Left kidney (tissue), 2 donors: Measurements from ENCODE around the gene BMPR1B. TPM values are rescaled to one million over a fixed set of nuclear protein-coding genes. Genes with fewer than 3 reads are reported as not detected.
"Not testable (repeated sequence)": the region's sequence is repeated elsewhere in the genome, so short reads cannot be mapped to it uniquely, and the experiment has no call there.

Experiments used
- DNase-seq: peaks from one replicate; pipeline ENCODE4 v3.0.0-alpha.2; 2013
- polyA plus RNA-seq: library from polyadenylated mRNA; unstranded; fragments of 120-200 nt; gene quantifications from one replicate; pipeline ENCODE4 v1.2.1, GENCODE V29; 2013; ENCODE audit not compliant: insufficient read length

Gene BMPR1B
- polyA plus RNA-seq, 1 donor, result 22.7 TPM

DNA sequence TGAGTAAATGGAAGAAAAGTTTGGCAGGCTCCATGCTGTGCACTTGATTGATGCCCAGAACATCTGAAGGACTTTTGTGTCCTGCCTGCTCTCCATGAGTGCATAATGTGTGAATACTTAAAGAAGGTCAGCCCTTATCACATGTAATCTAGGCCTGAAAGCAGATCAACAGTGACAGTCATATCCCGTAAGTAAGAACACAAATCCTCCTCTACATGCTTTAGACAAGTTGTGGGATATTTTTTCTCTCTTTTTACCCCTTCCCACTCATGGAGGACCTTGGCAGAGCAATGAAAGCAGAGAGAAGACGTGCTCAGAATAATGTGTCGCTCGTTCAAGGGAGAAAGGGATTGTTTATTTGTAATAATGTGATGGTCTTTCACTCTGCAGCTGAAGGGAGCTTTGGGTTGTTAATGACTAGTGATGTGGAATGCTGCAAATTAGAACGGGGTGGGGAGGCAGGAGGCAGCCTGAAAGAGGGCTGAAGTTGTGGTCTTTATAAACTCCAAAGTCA, 286.6 kb downstream of the BMPR1B start:
- no peak for DNase-seq

DNA sequence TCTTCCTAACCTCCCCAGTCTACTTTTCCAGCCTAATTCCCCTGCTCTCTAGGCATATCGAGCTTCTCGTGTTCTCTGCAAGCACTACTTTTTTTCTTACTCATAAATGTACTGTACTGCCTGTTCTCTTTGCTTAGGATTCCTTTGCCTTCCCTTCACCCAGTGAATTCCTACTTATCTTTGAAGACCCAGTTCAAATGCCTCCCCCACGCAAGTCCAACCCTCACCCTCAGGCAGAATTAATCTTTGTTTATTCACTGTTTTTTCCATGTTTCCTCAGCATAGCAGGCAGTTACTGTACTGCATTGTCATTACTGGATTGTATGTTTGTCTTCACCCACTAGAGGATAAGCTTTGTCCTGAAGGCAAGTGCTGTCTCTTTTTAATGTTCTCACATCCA, 287.7 kb downstream of the BMPR1B start:
- no peak for DNase-seq

DNA sequence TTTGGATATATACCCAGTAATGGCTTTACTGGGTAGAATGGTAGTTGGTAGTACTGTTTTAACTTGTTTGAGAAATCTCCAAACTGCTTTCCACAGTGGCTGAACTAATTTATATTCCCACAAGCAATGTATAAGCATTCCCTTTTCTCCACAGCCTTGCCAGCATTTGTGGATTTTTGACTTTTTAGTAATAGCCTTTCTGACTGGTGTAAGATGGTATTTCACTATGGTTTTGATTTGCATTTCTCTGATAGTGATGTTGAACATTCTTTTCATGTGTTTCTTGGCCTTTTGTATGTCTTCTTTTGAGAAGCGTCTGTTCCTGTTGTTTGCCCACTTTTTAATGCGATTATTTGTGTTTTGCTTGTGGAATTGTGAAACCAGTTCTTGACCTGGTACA, 290.5 kb downstream of the BMPR1B start:
- DNase-seq, result no peak

DNA sequence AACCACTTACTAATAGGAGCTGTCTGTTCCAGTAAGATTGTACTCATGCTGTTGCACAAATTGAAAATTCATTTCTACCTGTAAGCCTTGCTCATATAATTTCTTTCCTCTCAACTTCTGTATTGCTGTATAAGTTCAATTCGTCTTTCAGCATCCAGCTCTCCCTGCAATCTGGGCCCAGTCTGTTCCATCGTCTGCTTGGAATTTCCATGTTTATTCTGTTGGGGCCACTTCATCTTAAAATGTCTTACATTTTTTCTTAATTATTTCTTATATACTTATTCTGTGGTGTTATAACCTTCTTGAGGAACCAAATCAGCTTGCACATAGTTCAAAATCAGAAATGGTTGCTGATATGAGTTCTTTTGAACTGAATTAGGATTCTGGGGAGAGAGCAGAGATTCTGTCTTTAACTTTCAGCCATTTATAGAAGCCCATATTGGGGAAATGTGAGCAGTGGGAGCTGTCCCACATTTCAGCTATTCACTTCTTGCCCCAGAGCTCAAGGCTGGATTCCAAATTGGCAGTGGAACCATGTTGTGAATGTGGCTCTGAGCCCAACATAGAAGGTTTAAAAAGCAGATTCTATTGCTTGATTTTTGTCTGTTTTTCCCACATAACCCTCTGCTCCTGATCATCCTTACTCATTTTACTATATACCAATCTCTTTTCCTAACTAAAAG, 291.9 kb downstream of the BMPR1B start:
- no peak for DNase-seq

DNA sequence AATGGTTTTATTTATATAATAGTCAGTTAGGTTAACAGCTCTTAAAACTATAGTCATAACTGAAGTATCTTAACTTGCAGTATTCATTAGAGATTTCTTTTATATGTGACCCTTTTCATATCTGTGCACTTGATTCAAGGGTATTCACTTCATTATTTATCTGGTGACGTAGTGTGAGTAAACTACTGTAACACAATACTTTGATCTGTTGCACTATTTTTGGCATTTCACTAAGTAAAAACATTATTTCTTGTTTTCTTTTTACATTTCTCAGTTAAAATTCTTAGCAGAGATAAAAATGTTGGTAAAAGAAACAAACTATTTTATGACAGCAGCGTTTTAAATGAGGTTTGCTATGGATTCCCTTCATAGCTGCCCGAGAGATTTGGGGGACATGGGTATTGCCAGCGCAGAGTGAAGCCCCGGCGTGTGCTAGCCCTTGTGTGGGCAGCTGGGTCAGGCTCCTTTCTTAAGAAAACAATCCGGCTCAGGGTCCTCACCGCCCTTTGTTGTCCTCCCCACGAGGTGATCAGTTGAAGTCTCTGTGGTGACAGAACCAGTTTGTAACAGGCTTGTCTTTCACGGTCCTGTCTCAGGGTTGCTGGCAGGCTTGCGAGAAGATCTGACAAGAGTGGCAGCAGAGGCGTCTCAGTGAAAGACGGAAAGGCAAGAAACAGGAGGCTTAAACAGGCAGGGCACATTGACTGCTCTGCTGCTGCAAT, 293.4 kb downstream of the BMPR1B start:
- DNase-seq, result no peak

DNA sequence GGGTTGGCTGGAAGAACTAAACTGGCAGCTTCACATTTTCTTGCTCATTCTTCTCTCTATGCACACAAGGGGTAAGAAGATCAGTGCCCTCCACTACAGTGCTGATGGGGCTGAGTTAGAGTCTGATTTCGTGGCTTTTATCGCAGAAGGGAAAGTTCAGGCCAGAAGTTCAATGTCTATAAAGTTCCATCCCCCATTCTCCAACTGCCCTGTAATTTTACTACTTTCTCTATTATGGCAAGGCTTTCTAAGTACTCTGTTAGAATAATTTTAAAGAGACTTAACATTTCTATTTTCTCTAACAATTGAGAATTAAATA, 293.9 kb downstream of the BMPR1B start:
- DNase-seq, result no peak

DNA sequence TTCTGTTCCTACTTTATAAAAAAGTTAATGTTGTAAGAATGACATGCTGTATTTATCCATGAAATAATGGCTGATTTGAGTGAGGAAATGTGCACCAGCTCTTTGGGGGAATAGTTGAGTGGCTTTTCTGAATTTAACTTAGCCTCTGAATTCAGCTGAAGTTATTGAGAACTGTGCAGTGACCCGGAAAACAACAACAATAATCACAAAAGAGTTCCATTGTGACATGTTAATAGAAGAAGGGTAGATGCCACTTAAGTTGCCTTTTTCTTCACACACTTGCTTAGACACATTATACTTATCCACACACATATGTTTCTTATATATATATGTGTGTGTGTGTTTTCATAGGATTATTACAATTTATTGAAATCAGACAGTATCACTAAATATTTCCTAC, 301.2 kb downstream of the BMPR1B start:
- no peak for DNase-seq

DNA sequence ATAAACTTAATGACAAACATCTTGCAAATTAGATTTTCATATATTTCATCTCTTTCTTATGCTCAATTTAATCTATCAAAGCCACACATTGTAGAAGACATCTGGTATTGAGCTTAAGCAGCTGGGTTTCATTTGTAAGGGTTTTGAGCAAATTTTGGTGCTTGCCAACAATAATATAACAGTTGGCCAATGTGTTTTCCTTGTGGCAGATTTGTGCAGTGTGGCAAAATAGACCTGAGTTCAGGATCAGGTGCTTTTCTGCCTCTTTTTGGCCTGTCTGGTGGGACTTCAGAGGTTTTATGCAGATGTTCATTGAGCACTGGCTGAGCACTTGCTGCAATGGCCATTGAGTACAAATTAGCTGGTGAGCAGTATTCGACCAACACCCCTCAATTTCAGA, 301.9 kb downstream of the BMPR1B start:
- DNase-seq, result no peak

DNA sequence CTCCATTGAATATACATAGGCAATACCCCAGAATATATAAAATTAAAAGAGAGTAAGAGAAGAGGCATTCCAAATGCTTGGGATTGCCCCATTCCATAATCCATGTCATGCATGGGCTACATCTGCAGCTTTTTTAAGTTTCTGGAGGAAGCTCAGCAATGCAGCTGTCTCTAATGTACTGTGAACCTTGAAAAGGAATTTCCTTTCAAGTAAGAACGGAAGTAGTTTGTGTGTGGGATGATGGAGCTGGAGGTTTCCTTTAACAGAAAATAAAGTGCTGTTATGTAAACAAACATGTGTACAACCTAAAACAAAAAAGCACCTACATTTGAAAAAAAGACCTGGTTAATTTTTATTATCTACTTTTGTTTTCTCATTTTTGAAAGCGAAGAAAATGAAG, 303.5 kb downstream of the BMPR1B start:
- no peak for DNase-seq

DNA sequence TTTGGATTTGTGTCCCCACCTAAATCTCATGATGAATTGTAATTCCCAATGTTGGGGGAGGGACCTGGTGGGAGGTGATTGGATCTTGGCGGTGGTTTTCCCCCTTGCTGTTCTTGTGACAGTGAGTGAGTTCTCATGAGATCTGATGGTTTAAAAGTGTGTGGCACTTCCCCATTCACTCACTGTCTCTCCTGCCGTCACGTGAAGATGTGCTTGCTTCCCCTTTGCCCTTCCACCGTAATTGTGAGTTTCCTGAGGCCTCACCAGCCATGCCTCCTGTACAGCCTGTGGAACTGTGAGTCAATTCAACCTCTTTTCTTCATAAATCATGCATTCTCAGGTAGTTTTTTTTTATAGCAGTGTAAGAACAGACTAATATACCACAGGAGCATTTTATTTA, 304.0 kb downstream of the BMPR1B start:
- not testable (repeated sequence) for DNase-seq

DNA sequence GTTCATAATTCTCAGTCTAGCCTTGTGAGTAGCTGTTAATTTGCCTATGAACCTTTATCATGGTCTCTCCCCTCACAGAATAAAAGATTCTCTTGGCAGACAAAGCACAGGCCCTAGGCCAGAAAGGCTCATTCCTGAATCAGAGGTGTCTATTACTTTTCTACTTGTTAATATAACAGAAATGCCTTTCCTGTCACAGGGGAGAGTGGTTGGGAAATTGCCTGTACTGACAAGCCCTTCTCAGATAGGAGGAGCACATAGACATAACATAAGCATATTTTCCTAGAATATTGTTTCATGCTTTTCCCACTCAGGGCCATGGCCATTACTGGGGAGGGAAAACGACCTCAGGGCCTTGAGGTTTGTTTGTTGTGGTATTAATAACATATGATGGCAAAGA, 308.3 kb downstream of the BMPR1B start:
- DNase-seq, result no peak

DNA sequence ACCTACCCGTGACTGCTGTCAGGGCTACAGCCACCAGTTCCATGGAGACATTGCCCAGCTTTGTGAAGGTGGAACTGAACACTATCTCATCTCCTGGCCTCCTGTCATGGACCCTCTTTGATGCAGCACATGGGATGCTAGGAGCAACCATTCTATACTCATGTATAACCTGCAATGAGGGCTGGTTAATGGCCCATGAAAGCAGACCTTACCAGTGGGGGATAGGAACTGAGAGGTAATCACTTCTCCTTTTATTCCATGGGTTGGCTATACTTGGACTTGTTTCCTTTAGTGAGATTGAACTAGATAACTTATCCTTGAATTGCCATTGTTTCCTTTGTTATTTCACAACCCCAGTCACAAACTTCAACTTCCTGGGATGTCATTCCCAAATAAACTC, 310.6 kb downstream of the BMPR1B start:
- DNase-seq, result no peak

DNA sequence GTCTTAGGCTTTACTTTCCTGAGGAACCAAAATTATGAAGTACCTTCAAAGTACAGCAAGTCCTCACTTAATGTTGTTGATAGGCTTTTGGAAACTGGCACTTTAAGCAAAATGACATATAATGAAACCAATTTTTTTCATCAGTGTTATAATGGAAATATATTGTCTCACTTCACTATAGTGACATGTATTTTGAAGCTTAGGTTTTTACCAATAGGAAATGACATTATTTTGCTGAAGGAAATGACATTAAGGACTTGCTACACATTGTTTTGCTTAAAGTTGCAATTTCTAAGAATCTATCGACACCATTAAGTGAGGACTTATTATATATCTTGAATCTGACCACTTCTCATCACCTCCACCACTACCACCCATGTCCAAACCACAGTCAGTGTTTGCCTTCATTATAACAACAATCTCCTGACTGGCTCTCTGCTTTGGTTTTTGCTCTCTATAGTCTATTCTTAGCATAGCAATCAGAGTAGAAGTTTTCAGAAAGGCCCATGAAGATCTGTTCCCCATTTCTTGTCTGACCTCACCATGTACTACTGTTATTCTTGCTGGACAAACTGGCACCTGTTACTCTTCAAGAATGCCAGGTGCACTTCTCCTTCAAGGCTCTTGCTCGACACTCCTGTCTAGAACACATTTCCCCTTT, 311.2 kb downstream of the BMPR1B start:
- DNase-seq, result no peak

DNA sequence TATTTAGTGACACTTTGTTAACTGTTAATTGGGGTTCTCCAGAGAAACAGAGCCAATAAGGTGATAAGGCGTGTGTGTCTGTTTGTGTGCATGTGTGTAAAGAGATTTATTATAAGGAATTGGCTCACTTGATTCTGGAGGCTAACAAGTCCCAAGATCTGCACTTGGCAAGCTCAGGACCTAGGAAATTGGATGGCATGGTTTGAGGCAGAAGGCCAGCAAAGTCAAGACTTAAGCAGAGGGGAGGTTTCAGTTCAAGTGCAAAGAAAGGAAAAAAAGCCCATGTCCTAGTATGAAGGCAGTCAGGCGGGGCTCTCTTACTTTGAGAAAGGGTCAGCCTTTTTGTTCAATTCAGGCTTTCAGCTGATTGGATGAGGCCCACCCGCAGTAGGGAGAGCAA, 314.1 kb downstream of the BMPR1B start:
- no peak for DNase-seq

DNA sequence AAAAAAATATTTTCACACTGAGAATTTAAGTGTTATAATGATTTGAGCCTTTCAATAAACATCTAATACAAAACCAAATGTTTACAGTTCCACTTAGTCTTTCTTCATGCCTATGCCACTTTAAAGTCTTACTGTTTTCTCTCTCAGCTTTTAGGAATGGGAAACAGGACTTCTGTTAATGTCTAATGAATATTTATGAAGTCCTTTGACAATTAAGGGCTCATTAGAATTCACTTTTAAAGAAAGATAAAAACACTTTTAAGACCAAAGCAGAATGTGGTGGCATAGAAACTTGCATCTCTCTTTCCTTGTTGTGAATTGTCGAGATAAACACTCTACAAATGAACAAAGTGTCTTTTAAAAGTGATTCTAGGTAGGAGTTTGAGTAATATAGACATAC, 315.9 kb downstream of the BMPR1B start:
- no peak for DNase-seq

DNA sequence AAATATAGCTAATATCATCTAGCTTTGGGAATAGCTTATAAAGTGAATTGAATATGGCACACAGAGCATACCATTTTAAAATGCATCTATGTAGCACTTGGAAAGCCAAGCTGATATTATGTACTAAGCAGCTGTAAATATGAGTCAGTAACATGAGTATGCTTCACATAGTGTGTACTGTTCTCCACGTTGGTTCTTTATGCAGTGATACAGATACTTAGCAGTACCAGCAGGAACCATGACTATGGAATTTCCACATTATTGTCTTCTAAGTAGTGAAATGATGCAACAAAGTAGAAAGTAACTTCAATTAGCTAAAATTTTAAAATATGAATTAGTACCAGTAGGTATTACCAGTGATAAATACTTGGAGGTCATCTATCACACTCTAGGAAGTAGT, 320.1 kb downstream of the BMPR1B start:
- no peak for DNase-seq

DNA sequence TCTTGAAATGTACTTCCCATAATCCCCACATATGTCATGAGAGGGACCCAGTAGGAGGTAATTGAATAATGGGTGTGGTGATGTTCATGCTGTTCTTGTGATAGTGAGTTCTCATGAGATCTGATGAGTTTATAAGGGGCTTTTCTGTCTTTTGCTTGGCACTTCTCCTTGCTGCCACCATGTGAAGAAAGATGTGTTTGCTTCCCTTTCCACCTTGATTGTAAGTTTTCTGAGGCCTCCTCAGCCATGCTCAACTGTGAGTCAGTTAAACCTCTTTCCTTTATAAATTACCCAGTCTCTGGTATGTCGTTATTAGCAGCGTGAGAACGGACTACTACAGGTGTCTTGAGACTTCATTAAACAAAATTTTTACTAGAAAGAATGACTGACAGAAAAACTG, 323.2 kb downstream of the BMPR1B start:
- DNase-seq, result no peak

DNA sequence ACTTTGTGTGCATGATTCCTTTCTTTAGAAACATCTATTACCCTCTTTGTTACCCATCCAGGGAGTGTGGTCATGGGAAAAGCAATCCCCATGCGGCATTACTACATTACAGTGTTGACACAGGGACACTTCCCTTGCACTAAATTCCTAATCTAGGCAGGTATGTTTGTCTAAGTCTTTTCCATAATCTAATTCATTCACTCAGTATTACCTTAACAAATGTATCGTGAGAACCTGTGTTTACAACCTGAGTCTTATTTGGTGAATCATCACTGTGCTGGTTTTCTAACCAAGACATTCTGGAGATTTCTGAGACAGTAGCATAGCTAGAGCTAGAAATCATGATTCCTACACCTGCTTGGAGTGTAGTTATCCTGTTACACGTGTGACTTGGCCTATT, 326.8 kb downstream of the BMPR1B start:
- DNase-seq, result no peak

DNA sequence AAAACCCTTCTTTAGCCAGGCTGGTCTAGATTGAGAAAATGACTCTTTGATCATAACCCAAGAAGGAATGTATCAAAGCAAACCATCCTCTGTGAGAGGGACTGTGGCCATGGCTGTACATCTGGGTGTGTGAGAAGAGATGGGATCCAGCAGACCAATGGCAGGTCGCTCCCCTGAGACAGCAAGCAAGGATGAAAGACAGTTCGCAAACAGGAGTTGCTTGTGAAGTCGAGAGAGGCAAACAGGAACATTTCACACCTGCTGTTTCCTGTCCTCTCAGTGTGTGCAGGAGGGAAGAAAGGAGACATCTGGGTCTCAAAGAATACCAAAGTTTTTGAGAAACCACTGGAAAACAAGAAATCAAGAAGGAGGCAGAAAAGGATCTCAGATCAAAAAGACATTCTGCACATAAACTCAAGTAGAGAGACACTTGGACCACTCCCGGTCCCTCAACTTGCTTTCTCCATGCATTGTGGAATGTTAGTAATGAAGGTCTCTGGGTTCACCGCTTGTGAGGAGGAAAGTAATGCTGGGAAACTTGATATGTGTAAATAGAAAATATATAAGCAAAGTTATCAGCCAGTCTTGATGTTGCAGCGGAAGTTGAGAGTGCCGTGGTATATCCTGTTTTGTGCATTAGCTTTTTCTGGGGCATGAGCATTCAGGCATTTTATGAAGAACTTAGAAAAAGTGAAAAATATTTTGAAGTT, 327.5 kb downstream of the BMPR1B start:
- no peak for DNase-seq

DNA sequence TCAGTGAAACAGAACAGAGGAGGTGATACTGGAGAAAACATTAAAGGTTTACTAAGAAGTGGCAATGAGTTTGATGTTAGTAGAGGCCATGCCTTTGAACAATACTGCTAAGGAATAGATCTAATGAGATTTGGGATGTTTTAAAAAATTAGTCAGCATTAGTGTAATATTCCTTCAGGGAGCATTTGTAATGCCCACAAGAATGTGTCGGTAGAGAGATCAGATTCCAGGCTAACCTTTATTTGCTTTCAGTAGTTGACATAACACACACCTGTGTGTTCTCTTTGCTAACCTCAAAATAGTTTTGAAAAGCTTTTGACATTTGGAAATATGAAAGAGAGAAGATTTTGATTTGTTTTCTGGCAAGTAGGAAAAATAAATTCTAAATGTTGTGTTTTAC, 328.8 kb downstream of the BMPR1B start:
- no peak for DNase-seq

DNA sequence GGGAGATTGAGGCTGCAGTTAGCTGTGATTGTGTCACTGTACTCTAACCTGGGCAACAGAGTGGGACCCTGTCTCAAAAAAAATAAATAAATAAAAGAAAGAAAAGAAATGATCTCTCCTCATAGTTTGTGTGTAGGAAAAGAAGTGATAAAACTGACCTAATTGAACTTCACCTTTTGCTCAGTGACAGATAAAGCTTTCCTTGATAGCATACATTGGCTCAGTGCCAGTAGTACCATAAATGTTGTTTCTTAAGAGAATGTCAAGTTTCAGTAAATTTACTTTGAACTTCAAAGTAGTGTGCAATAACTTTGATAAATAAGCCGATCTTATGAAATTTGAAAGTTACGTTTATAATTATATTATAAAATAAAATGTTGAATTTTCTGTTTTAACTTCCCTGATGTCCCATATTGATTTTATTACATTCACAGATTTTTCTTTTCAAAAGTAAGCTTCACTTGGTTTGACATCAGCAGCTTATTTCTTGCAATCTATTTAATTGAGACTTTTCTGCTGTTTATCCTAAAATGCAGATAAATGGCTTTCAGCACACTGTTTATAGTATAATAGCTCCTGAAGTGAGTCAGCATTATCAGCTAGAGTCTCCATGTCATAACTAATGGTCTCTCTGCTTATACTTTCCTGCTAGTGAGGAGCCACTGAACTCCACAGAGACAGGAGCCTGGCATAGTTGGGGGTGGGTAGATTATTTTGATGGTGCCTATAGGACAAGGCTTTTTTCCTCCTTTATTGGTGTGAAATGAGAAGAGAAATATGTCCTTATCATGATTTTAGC, 330.1 kb downstream of the BMPR1B start:
- DNase-seq, result no peak

DNA sequence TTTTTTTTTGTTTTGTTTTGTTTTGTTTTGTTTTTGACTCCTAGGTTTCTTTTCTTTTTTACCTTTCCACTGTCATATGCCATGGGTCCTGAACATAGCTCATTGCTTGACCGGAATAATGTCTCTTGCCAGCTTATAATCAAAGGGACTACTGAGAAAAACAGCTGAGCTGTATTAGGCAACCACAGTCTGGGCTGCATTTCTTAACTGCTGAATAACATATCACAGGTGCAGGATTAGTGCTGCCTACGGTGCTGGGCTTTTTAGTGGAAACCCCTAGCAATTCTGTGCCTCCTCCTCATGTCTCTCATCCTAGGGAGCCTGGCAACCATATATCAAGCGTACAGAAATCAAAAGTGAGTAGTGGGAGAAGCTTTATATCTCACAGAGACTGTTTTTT, 333.5 kb downstream of the BMPR1B start:
- DNase-seq, result no peak
